ENCODE data around the gene TEX14.

TEX14 gene

DNA sequence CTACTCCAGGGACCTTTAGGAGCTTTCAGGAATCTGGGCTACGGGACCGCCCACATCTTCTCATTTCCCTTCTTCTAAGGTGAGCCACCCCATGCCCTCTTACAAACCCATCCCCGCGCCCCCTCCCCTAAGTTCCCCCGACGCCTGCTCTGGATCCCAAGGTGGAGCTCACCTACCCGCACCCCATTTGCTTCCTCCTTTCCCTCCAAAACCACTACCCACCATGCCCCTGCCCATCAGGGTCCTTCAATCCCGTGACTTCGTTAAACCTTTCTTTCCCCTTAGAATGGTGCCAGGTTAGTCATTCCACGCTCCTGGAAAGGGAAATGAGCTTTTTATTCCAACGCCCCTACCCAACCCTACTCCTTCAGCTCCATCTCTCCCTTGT is 177.1 kb downstream of the TEX14 start:
- peak overlapping the region; percentile 76 for H3K4me3 ChIP-seq (replicated peaks; ENCODE audit: low read depth, low read length)
- no peak for TF ChIP-seq CTCF (IDR thresholded peaks at IDR 0.05; ENCODE audit: low read length, missing control alignments)
- no peak for DNase-seq (ENCODE audit: low read depth)

- H3K4me3 ChIP-seq (replicated peaks; ENCODE audit: low read depth, low read length) = peak within 1 kb of the TSS; percentile 76
- peak; percentile 67 for DNase-seq (ENCODE audit: low read depth)
- TF ChIP-seq CTCF (IDR thresholded peaks at IDR 0.05; ENCODE audit: low read length, missing control alignments) = no peak
Observed at GRCh38 chr17:58513965-58514769, 177.7 kb downstream of the TEX14 start, which contains the start of gene MTMR4. Gene MTMR4, minus strand, starts transcription at chr17:58514638. Its CDS starts 231 bp downstream, at chr17:58514407.

DNA sequence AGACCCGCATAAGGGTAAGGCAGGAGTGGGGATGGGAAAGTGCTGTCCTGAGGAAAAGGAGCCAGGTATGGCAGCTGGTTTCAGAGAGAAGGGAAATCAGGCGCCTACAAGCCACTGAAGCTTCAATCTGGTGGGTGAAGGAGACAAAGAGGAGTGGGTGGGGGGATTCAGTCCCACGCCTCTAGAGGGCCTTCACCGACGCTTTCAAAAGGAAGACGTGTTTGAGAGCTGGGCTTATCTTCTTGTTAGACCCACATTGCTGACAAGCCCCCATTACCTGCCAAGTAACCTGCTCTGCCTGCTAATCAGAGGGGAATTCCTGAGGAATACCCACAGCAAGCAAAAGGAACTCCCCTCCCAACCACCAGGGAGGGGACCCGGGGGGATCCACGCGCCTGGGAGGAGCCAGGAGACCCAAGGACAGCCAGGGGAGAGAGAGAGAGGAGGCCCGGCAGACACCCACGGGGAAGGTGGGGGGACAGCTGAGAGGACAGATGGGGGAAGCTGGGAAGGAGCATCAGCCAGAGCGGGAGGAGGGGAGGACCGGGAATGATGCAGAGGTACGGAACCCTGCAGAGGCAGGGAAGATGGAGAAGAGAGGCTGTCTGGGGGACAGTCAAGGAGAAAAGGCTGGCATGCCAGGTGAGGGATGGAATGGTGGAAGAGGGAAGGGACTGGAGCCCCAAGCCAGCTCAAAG is 178.4 kb downstream of the TEX14 start:
- no peak for TF ChIP-seq CTCF (IDR thresholded peaks at IDR 0.05; ENCODE audit: low read length, missing control alignments)
- H3K4me3 ChIP-seq (replicated peaks; ENCODE audit: low read depth, low read length) = peak overlapping the region; percentile 76
- no peak for DNase-seq (ENCODE audit: low read depth)

GRCh38 chr17:58510075-58510474 is 181.8 kb downstream of the TEX14 start:
- DNase-seq (ENCODE audit: low read depth) = no peak
- H3K4me3 ChIP-seq (replicated peaks; ENCODE audit: low read depth, low read length) = no peak overlapping the region
- no peak for TF ChIP-seq CTCF (IDR thresholded peaks at IDR 0.05; ENCODE audit: low read length, missing control alignments)

DNA sequence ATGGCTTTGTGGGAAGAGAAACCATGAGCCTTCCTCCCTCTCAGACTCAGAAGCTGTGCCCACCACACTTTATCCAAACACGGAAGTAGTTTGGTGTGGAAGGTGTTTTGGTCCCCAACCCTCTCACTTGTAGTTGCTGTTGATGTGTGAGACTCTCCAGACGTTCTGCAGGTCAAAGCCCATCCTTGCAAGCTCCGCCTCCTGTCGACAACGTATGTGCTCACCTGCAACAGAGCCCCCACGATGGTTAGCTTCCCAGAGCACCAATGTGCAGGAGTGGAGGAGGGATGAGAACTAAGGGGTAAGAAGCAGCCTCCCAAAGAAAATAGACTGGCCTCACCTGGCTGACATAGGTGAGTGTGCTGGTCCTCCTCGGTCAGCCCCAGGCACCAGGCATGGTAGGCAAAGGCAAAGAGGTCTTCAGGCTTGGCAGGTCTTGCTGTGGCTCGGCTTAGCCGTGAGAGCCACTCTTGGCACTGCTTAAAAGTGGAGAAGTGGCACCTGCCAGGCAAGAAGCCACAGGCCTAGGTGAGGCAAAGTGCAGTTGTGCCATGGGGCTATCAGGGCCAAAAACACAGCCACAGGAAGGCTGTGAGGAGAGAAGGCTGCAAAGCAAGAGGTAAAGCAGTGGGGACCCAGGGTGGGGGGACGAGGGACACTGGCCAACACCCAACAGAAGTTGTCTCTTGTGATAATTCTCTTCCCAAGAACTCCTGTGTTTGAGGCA is 183.3 kb downstream of the TEX14 start:
- no peak for TF ChIP-seq CTCF (IDR thresholded peaks at IDR 0.05; ENCODE audit: low read length, missing control alignments)
- DNase-seq (ENCODE audit: low read depth) = no peak
- no peak overlapping the region for H3K4me3 ChIP-seq (replicated peaks; ENCODE audit: low read depth, low read length)

DNA sequence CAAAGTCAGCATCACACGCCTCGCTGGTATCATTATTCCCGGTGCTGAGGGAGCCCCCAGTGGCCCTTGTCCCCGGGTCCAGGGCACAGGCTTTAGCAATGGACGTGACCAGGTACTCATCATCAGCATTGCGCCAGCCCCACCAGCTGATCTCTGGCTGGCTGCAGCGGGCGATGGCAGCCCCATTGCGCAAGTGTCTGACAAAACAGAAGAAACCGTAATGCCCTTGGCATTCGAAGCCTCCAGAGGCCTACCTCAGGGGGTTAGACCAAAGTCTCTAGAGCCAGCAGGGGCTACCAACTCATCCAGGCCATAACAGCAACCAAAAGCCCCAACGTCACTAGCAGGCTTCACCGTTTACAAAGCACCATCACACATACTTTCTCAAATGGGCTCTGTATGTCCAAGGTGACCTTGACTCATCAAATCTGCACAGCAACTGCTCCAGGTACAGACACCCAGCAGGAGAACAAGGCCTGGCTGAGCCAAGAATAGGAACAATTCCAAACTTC is 184.7 kb downstream of the TEX14 start:
- no peak overlapping the region for H3K4me3 ChIP-seq (replicated peaks; ENCODE audit: low read depth, low read length)
- peak; percentile 16 for DNase-seq (ENCODE audit: low read depth)
- TF ChIP-seq CTCF (IDR thresholded peaks at IDR 0.05; ENCODE audit: low read length, missing control alignments) = no peak
